BJ (cell line): Measurements from ENCODE around the gene SAC3D1. TPM values are rescaled to one million over a fixed set of nuclear protein-coding genes. Genes with fewer than 3 reads are reported as not detected.

Experiments used
- CTCF ChIA-PET: fragments of 350-600 bp; formaldehyde crosslinking; extraction: SDS; loops from one replicate; lab custom pipeline; 2021; ENCODE audit warnings: antibody characterized with exemption, inconsistent platforms; lab: Yijun Ruan, JAX
- POLR2A ChIA-PET: fragments of 300-600 bp; sonication (Branson Sonifier 250); formaldehyde crosslinking; extraction: SDS; loops from one replicate; lab custom pipeline; 2021; ENCODE audit warnings: antibody characterized with exemption; lab: Charles Lee
- DNase-seq: peaks from one replicate; pipeline ENCODE4 v3.0.0-alpha.2; 2011; ENCODE audit warnings: low read depth
- H3K27me3 ChIP-seq: 2 replicates; pipeline ENCODE4 v1.6.0; 2011; ENCODE audit warnings: low read length; ENCODE audit not compliant: control insufficient read depth, insufficient read depth
- H3K36me3 ChIP-seq: 2 replicates; pipeline ENCODE4 v1.5.1; 2011; ENCODE audit warnings: low read length; ENCODE audit not compliant: control insufficient read depth, insufficient read depth
- H3K4me3 ChIP-seq: 2 replicates; pipeline ENCODE4 v1.5.1; 2011; ENCODE audit warnings: low read depth, mild to moderate bottlenecking, control low read depth, low read length
- CTCF ChIP-seq: IDR thresholded peaks from 2 replicates; pipeline ENCODE4 v1.5.1; 2011; ENCODE audit warnings: low read depth, mild to moderate bottlenecking, control low read depth, inconsistent platforms, low read length, moderate library complexity; ENCODE audit not compliant: insufficient read depth
- polyA minus RNA-seq: library from RNA; depleted of rRNA, polyadenylated mRNA; stranded (reverse); fragments of >200 nt; gene quantifications from 2 replicates; pipeline ENCODE4 v1.2.3, GENCODE V29; 2011; rRNA and poly(A)+ RNA removed
- polyA plus RNA-seq: library from polyadenylated mRNA; depleted of rRNA; stranded (reverse); fragments of >200 nt; gene quantifications from 2 replicates; pipeline ENCODE4 v1.2.3, GENCODE V29; 2011; rRNA removed

The SAC3D1 gene
- polyA plus RNA-seq: 5.9 and 7.3 TPM in 2 replicates
- polyA minus RNA-seq: 3.6 and 4.4 TPM in 2 replicates

GRCh38 chr11:65040847-65041622 lies at the start of gene SAC3D1:
SAC3D1 (plus strand) TSS chr11:65041210; CDS start chr11:65041293, 83 bp downstream.
- DNase-seq: peak; percentile 81
- Histone ChIP-seq H3K36me3 (peaks cover 15% of the 10 kb centered on the region), H3K27me3 (no peaks in the 10 kb centered on the region), H3K4me3 (peak within 1 kb of the TSS; percentile 68)
- POLR2A ChIA-PET: no interaction called here
- CTCF ChIA-PET: interaction anchor here (0.7 to 1.3 kb wide), 5 partner anchors 12 to 123 kb away, joined by 3 read pairs; partner anchors contain the start of gene ZNHIT2
- no peak for TF ChIP-seq CTCF

GRCh38 chr11:64994318-64994717 lies 46.7 kb upstream of the SAC3D1 start:
- no peak for DNase-seq
- H3K36me3 ChIP-seq: no peaks in the 10 kb centered on the region
- POLR2A ChIA-PET: no interaction called here
- CTCF ChIA-PET: no interaction called here
- no peak for TF ChIP-seq CTCF
- no peaks in the 10 kb centered on the region; the same call in 1 of the 2 replicates for H3K27me3 ChIP-seq
- no peak overlapping the region for H3K4me3 ChIP-seq

GRCh38 chr11:64996327-64996709 lies 44.7 kb upstream of the SAC3D1 start:
- no peak for DNase-seq
- POLR2A ChIA-PET: no interaction called here

GRCh38 chr11:64996710-64997380 lies 44.2 kb upstream of the SAC3D1 start, which contains the start of gene BATF2:
BATF2 (minus strand) TSS chr11:64996971; CDS start chr11:64996914, 57 bp downstream.
- CTCF ChIA-PET: interaction anchor here (1.0 to 2.2 kb wide), 17 partner anchors 9 to 152 kb away, joined by 3 to 13 read pairs (median 4); partner anchors contain the start of genes ARL2, CDC42BPG and ZNHIT2
- TF ChIP-seq CTCF: peak; percentile 74
- H3K27me3 ChIP-seq: no peaks in the 10 kb centered on the region; the same call in 1 of the 2 replicates
- POLR2A ChIA-PET: no interaction called here
- peak within 1 kb of the TSS; percentile 35 for H3K4me3 ChIP-seq
- H3K36me3 ChIP-seq: no peaks in the 10 kb centered on the region
- DNase-seq: no peak

More at GRCh38 chr11:64996327-64996709, 44.7 kb upstream of the SAC3D1 start:
- H3K4me3 ChIP-seq: peak overlapping the region; percentile 35
- TF ChIP-seq CTCF: no peak
- no peaks in the 10 kb centered on the region for H3K36me3 ChIP-seq
- CTCF ChIA-PET: interaction anchor here (1.1 to 2.2 kb wide), 15 partner anchors 10 to 152 kb away, joined by 3 to 13 read pairs (median 4); partner anchors contain the start of genes ARL2, CDC42BPG and ZNHIT2
- no peaks in the 10 kb centered on the region; the same call in 1 of the 2 replicates for H3K27me3 ChIP-seq
